Measurements from ENCODE around the gene FYN.

Gene FYN

DNA sequence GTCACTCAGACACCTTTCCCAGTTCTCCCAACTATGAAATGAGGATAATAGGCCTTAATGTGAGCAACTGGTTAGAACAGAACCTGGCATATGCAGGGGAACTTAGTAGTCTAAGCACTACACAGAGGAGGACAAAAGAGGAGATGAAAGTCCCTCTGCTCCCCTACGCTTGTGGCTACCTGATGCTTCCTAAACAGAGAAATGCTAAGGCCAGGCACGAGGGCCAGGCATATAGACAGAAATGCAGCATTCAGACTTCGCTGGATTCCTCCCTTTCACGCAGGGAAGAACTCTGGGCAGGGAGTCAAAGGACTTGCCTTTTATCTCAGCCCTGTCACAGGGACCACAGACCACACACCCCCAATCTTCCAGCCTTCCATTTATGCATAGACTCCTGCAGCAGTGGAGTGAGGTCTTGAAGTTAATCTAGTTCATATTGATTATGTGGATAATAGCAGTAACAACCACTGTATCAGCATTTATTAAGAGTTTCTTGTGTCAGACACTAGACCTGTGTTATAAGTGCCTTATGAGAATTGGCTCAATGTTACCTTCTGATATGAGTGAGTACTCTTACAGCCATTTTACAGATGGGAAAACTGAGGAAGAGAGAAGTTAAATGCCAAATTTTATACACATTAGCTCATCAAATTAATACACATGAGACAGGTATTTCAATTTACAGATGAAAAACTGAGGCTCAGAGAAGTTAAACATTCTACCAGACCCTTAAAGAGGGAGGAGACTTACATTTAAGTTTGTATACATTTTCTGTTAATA, 240.6 kb downstream of the FYN start:
- ChIA-PET CTCF (no interaction called here), POLR2A (interaction anchor here (0.7 kb wide), 1 partner anchor 112 kb away, joined by 11 read pairs; no protein-coding TSS in a partner anchor)
- Histone ChIP-seq H3K4me3 (ENCODE audit: low read depth, low read length) (no peak overlapping the region), H3K9me3 (ENCODE audit: control insufficient read depth, insufficient read depth, low read depth, low read length) (no peaks in the 10 kb centered on the region), H3K4me1 (ENCODE audit: control insufficient read depth, insufficient read depth, low read length) (peaks cover 9% of the 10 kb centered on the region), H3K36me3 (ENCODE audit: control insufficient read depth in 2 of 2, insufficient read depth in 1 of 2, low read length in 2 of 2) (no peaks in the 10 kb centered on the region), H3K27ac (ENCODE audit: extremely low read depth, low read depth, low read length) (no peak overlapping the region; the same call in 1 of the 2 replicates)
- TF ChIP-seq ZNF223 (tag by site-specific recombination; IDR thresholded peaks at IDR 0.05), result no peak
- peak; percentile 72 for TF ChIP-seq SCRT2 (tag by site-specific recombination; IDR thresholded peaks at IDR 0.05)
- no peak for TF ChIP-seq ZNF133 (tag by site-specific recombination; IDR thresholded peaks at IDR 0.05)
- TF ChIP-seq IKZF3 (tag by site-specific recombination; IDR thresholded peaks at IDR 0.05), result no peak
- no peak for TF ChIP-seq ZNF433 (tag by site-specific recombination; IDR thresholded peaks at IDR 0.05; ENCODE audit: low read depth)
- TF ChIP-seq ZNF544 (tag by site-specific recombination; IDR thresholded peaks at IDR 0.05), result no peak
- TF ChIP-seq ZNF335 (tag by site-specific recombination; conservative IDR thresholded peaks at IDR 0.05), result peak; percentile 18; the same call in 1 of the 2 replicates
- TF ChIP-seq ZNF341 (tag by site-specific recombination; IDR thresholded peaks at IDR 0.05; ENCODE audit: low read depth), result no peak
- no peak for TF ChIP-seq ZNF747 (tag by site-specific recombination; IDR thresholded peaks at IDR 0.05)
- TF ChIP-seq, protein P1, sequence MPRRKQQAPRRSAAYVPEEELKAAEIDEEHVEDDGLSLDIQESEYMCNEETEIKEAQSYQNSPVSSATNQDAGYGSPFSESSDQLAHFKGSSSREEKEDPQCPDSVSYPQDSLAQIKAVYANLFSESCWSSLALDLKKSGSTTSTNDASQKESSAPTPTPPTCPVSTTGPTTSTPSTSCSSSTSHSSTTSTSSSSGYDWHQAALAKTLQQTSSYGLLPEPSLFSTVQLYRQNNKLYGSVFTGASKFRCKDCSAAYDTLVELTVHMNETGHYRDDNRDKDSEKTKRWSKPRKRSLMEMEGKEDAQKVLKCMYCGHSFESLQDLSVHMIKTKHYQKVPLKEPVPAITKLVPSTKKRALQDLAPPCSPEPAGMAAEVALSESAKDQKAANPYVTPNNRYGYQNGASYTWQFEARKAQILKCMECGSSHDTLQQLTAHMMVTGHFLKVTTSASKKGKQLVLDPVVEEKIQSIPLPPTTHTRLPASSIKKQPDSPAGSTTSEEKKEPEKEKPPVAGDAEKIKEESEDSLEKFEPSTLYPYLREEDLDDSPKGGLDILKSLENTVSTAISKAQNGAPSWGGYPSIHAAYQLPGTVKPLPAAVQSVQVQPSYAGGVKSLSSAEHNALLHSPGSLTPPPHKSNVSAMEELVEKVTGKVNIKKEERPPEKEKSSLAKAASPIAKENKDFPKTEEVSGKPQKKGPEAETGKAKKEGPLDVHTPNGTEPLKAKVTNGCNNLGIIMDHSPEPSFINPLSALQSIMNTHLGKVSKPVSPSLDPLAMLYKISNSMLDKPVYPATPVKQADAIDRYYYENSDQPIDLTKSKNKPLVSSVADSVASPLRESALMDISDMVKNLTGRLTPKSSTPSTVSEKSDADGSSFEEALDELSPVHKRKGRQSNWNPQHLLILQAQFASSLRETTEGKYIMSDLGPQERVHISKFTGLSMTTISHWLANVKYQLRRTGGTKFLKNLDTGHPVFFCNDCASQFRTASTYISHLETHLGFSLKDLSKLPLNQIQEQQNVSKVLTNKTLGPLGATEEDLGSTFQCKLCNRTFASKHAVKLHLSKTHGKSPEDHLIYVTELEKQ (tag by site-specific recombination; IDR thresholded peaks at IDR 0.05; ENCODE audit: borderline replicate concordance), result no peak
- TF ChIP-seq KLF9 (tag by site-specific recombination; IDR thresholded peaks at IDR 0.05; ENCODE audit: low read depth), result no peak

DNA sequence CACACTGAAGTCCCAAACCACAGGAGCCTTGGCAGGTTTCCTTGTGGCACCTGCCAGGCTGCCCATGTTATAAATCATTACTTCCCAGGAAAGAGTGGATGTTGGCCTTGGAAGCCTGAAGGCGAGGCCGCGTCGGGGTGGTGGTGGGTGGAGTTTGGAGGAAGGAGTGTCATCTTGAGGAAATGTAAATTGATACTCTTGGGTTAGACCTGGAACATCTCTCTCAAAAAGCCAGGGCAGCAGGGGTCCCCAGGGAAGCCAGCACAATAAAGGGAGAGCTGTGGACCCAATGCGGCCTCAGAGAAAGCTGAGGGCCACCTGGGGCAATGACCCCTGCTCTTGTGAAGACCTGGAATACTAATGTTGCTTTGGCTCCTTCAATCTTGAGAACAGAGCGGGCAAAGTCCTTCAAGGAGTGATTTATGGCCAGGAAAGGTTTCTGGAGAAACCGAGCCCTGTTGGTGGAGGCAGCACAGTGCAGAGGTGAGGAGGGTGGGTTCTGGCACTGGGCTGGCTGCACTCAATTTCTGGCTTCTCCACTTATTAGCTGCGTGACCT, 241.3 kb downstream of the FYN start:
- POLR2A ChIA-PET, result interaction anchor here (1.0 kb wide), 1 partner anchor 26 kb away, joined by 3 read pairs; the partner anchor contains the start of gene TRAF3IP2
- Histone ChIP-seq H3K27ac (ENCODE audit: extremely low read depth, low read depth, low read length) (no peak overlapping the region; the same call in 1 of the 2 replicates), H3K9me3 (ENCODE audit: control insufficient read depth, insufficient read depth, low read depth, low read length) (no peaks in the 10 kb centered on the region), H3K36me3 (ENCODE audit: control insufficient read depth in 2 of 2, insufficient read depth in 1 of 2, low read length in 2 of 2) (no peaks in the 10 kb centered on the region), H3K4me3 (ENCODE audit: low read depth, low read length) (no peak overlapping the region), H3K4me1 (ENCODE audit: control insufficient read depth, insufficient read depth, low read length) (peaks cover 9% of the 10 kb centered on the region)
- CTCF ChIA-PET, result no interaction called here
- no peak for TF ChIP-seq ZNF76 (tag by site-specific recombination; IDR thresholded peaks at IDR 0.05; ENCODE audit: borderline replicate concordance, low read depth)
- TF ChIP-seq ZNF549 (tag by site-specific recombination; IDR thresholded peaks at IDR 0.05), result no peak
- no peak for TF ChIP-seq ZNF394 (tag by site-specific recombination; IDR thresholded peaks at IDR 0.05; ENCODE audit: borderline replicate concordance)
- TF ChIP-seq KLF10 (tag by site-specific recombination; IDR thresholded peaks at IDR 0.05), result no peak
- no peak for TF ChIP-seq BCL11B (tag by site-specific recombination; IDR thresholded peaks at IDR 0.05; ENCODE audit: low read depth)
- no peak for TF ChIP-seq ZNF530 (tag by site-specific recombination; IDR thresholded peaks at IDR 0.05; ENCODE audit: low read depth)
- TF ChIP-seq ZNF596 (tag by site-specific recombination; IDR thresholded peaks at IDR 0.05), result peak; percentile 55; the same call in 1 of the 2 replicates
- TF ChIP-seq, protein P2, sequence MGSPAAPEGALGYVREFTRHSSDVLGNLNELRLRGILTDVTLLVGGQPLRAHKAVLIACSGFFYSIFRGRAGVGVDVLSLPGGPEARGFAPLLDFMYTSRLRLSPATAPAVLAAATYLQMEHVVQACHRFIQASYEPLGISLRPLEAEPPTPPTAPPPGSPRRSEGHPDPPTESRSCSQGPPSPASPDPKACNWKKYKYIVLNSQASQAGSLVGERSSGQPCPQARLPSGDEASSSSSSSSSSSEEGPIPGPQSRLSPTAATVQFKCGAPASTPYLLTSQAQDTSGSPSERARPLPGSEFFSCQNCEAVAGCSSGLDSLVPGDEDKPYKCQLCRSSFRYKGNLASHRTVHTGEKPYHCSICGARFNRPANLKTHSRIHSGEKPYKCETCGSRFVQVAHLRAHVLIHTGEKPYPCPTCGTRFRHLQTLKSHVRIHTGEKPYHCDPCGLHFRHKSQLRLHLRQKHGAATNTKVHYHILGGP (tag by site-specific recombination; IDR thresholded peaks at IDR 0.05), result no peak
- TF ChIP-seq ZIC2 (tag by site-specific recombination; IDR thresholded peaks at IDR 0.05), result peak; percentile 77
- no peak; the same call in 1 of the 2 replicates for TF ChIP-seq IKZF3 (tag by site-specific recombination; IDR thresholded peaks at IDR 0.05)
- TF ChIP-seq ZNF391 (tag by site-specific recombination; IDR thresholded peaks at IDR 0.05; ENCODE audit: borderline replicate concordance, low read depth), result no peak
- TF ChIP-seq, protein P3, sequence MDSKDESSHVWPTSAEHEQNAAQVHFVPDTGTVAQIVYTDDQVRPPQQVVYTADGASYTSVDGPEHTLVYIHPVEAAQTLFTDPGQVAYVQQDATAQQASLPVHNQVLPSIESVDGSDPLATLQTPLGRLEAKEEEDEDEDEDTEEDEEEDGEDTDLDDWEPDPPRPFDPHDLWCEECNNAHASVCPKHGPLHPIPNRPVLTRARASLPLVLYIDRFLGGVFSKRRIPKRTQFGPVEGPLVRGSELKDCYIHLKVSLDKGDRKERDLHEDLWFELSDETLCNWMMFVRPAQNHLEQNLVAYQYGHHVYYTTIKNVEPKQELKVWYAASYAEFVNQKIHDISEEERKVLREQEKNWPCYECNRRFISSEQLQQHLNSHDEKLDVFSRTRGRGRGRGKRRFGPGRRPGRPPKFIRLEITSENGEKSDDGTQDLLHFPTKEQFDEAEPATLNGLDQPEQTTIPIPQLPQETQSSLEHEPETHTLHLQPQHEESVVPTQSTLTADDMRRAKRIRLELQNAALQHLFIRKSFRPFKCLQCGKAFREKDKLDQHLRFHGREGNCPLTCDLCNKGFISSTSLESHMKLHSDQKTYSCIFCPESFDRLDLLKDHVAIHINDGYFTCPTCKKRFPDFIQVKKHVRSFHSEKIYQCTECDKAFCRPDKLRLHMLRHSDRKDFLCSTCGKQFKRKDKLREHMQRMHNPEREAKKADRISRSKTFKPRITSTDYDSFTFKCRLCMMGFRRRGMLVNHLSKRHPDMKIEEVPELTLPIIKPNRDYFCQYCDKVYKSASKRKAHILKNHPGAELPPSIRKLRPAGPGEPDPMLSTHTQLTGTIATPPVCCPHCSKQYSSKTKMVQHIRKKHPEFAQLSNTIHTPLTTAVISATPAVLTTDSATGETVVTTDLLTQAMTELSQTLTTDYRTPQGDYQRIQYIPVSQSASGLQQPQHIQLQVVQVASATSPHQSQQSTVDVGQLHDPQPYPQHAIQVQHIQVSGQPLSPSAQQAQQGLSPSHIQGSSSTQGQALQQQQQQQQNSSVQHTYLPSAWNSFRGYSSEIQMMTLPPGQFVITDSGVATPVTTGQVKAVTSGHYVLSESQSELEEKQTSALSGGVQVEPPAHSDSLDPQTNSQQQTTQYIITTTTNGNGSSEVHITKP (tag by site-specific recombination; IDR thresholded peaks at IDR 0.05), result no peak
- peak; percentile 80 for TF ChIP-seq ZNF600 (tag by site-specific recombination; IDR thresholded peaks at IDR 0.05)
- TF ChIP-seq ZBTB1 (tag by site-specific recombination; IDR thresholded peaks at IDR 0.05), result no peak
- TF ChIP-seq REPIN1 (tag by site-specific recombination; IDR thresholded peaks at IDR 0.05; ENCODE audit: low read depth), result no peak
- no peak for TF ChIP-seq ZNF19 (tag by site-specific recombination; IDR thresholded peaks at IDR 0.05; ENCODE audit: low read depth)

All from HEK293 (cell line).